K562 (cell line): ENCODE measurements around the gene C1orf74. TPM values are rescaled to one million over a fixed set of nuclear protein-coding genes. Genes with fewer than 3 reads are reported as not detected.

Experiments used
- ATAC-seq: fragments of 200-7000 bp; cut with Tn5 transposase; 3 replicates; pipeline ENCODE4 v1.9.1; 2020; ENCODE audit warnings: moderate library complexity
- BruUV-seq: library from RNA; stranded (reverse); fragments of 400-500 nt; replicated peaks from 2 replicates; lab custom pipeline; 2021; lab: Mats Ljungman, UMichigan
- CTCF ChIA-PET: fragments of 300-600 bp; formaldehyde crosslinking; extraction: SDS; loops from one replicate; lab custom pipeline; 2021; ENCODE audit warnings: low intra/inter-chr PET ratio; lab: Yijun Ruan, JAX
- POLR2A ChIA-PET: fragments of 300-600, 350-650 bp; sonication (Branson Sonifier 250); formaldehyde crosslinking; extraction: SDS; loops from one replicate; lab custom pipeline; 2021; ENCODE audit warnings: antibody characterized with exemption, inconsistent platforms; lab: Yijun Ruan, JAX
- DNase-seq, 4 experiments: peaks; one replicate each; pipeline versions ENCODE4 v3.0.0 to v3.0.0-alpha.2; 2011 to 2018; ENCODE audit warnings: low spot score in 3 of 4, mixed read lengths in 3 of 4; ENCODE audit errors: extremely low read depth in 1 of 4
- FAIRE-seq: peaks from 2 replicates; lab custom pipeline; 2011; peaks lifted over from hg19 to GRCh38; lab: Jason Lieb, UNC
- H2AFZ ChIP-seq: 2 replicates; pipeline ENCODE4 v1.6.0; 2011; ENCODE audit warnings: low read depth, low read length, control low read depth, inconsistent platforms
- H3K27ac ChIP-seq: fragments of 200-600 bp; 3 replicates; pipeline ENCODE4 v1.8.0; 2011; ENCODE audit warnings: low read depth, mild to moderate bottlenecking, control low read depth, inconsistent platforms, low read length, moderate library complexity, mixed read lengths; ENCODE audit errors: extremely low read depth
- H3K27me3 ChIP-seq, 2 experiments: fragments of 300-600 bp in 1 of 2; 2 replicates in 1 of 2; 3 replicates in 1 of 2; pipeline versions ENCODE4 v1.6.0 to v1.8.0; 2011; ENCODE audit warnings: inconsistent platforms in 2 of 2, low read length in 2 of 2, mild to moderate bottlenecking in 1 of 2, mixed read lengths in 1 of 2, moderate library complexity in 1 of 2; ENCODE audit not compliant: control insufficient read depth in 2 of 2, insufficient read depth in 2 of 2
- H3K36me3 ChIP-seq: fragments of 300-600 bp; 3 replicates; pipeline ENCODE4 v1.8.0; 2011; ENCODE audit warnings: mild to moderate bottlenecking, low read length, inconsistent platforms; ENCODE audit not compliant: control insufficient read depth, insufficient read depth
- H3K4me1 ChIP-seq, 2 experiments: fragments of 200-600 bp in 1 of 2; replicated peaks in 1 of 2; 2 replicates in 1 of 2; 3 replicates in 1 of 2; pipeline versions ENCODE4 v1.5.1 to v1.8.0; 2011; ENCODE audit warnings: inconsistent platforms in 2 of 2, low read length in 2 of 2, mild to moderate bottlenecking in 1 of 2, mixed read lengths in 1 of 2, moderate library complexity in 1 of 2; ENCODE audit not compliant: control insufficient read depth in 2 of 2, insufficient read depth in 2 of 2
- H3K4me2 ChIP-seq: 2 replicates; pipeline ENCODE4 v1.6.1; 2011; ENCODE audit warnings: low read length, control low read depth, inconsistent platforms, mixed read lengths; ENCODE audit not compliant: insufficient read depth
- H3K4me3 ChIP-seq: fragments of 200-600 bp; sonication (generic), shearing (Covaris generic); 2 replicates; pipeline ENCODE4 v1.5.1; 2016; ENCODE audit warnings: control low read depth, inconsistent platforms
- H3K79me2 ChIP-seq: fragments of 200-600 bp; 3 replicates; pipeline ENCODE4 v1.8.0; 2011; ENCODE audit warnings: low read length, inconsistent platforms; ENCODE audit not compliant: control insufficient read depth, insufficient read depth
- H3K9ac ChIP-seq, 2 experiments: 2 replicates each; pipeline versions ENCODE4 v1.6.0 to v1.6.1; 2011; ENCODE audit warnings: low read depth in 2 of 2, low read length in 2 of 2, control low read depth in 1 of 2, inconsistent platforms in 1 of 2, mild to moderate bottlenecking in 1 of 2, mixed read lengths in 1 of 2; ENCODE audit not compliant: insufficient read depth in 1 of 2
- H3K9me1 ChIP-seq: one replicate; pipeline ENCODE4 v1.6.0; 2011; ENCODE audit warnings: inconsistent platforms, mild to moderate bottlenecking, low read length, moderate library complexity; ENCODE audit not compliant: control insufficient read depth, insufficient read depth
- H3K9me3 ChIP-seq: replicated peaks from 2 replicates; pipeline ENCODE4 v1.5.1; 2011; ENCODE audit warnings: low read depth, low read length, inconsistent platforms; ENCODE audit not compliant: control insufficient read depth, insufficient read depth
- H4K20me1 ChIP-seq: replicated peaks from 2 replicates; pipeline ENCODE4 v1.6.1; 2011; ENCODE audit warnings: low read length, inconsistent platforms, mixed read lengths; ENCODE audit not compliant: control insufficient read depth, insufficient read depth
- CHD1 ChIP-seq: fragments of 200-600 bp; sonication (generic); IDR thresholded peaks from one replicate; pipeline ENCODE4 v1.6.1; 2012; ENCODE audit warnings: mild to moderate bottlenecking, moderate library complexity, low read length, inconsistent platforms
- ESRRB ChIP-seq: fragments of 250-450 bp; sonication (Bioruptor Pico); IDR thresholded peaks from 2 replicates; pipeline ENCODE4 v1.5.0; 2020; ENCODE audit warnings: mild to moderate bottlenecking, moderate library complexity, borderline replicate concordance
- GABPA ChIP-seq: fragments of 200-800 bp; sonication (Bioruptor generic); conservative IDR thresholded peaks from 2 replicates; pipeline ENCODE4 v1.6.1; 2016; ENCODE audit warnings: low read depth, missing genetic modification characterization, missing compliant biosample characterization
- WGBS: fragments of 100-300 bp; shearing (Covaris generic); methylation state at CpG from one replicate; pipeline ENCODE4 v1.1.6; 2016; ENCODE audit warnings: low coverage, mixed read lengths; ENCODE audit not compliant: insufficient coverage; ENCODE audit errors: missing lambda C conversion rate; 5-methylcytosine and 5-hydroxymethylcytosine counted together
- in situ Hi-C: fragments of 300-500 bp; cut with MboI; formaldehyde crosslinking; loops from 4 replicates; pipeline ENCODE4 v1.15.0; 2018; ENCODE audit warnings: inconsistent platforms, mixed read lengths
- intact Hi-C: fragments of 100-400 bp; cut with micrococcal nuclease; formaldehyde crosslinking; loops from 2 replicates; pipeline ENCODE4 v1.14.2; 2022
- polyA plus RNA-seq, 8 experiments: library from polyadenylated mRNA; depleted of rRNA in 4 of 8; stranded (reverse) in 5 of 8; unstranded in 3 of 8; fragments of >200 nt; fragmentation: Nextera tagmentation in 2 of 8; fragmentation: Illumina TruSeq in 1 of 8; extraction: Ambion mirVana in 2 of 8; extraction: Trizol in 1 of 8; gene quantifications; 2 replicates each; pipeline versions ENCODE4 v1.2.1 to v1.2.3, GENCODE V29; 2011 to 2014; ENCODE audit warnings: inconsistent platforms in 1 of 8, missing spikeins in 1 of 8
- total RNA-seq, 7 experiments: library from RNA; depleted of rRNA in 6 of 7; stranded (reverse); fragments of >200 nt in 6 of 7; fragmentation: Illumina TruSeq in 2 of 7; extraction: Trizol in 2 of 7; gene quantifications; 2 replicates each; pipeline versions ENCODE4 v1.2.1 to v1.2.3, GENCODE V29; 2011 to 2021; ENCODE audit warnings: low replicate concordance in 1 of 7

The C1orf74 gene
- total and polyA plus RNA-seq, 9 of the 15 experiments (the other 6 are each of a cell fraction or from before 2014, with no cell fraction given) = 4.0 to 7.6 (median 5.7) TPM

DNA sequence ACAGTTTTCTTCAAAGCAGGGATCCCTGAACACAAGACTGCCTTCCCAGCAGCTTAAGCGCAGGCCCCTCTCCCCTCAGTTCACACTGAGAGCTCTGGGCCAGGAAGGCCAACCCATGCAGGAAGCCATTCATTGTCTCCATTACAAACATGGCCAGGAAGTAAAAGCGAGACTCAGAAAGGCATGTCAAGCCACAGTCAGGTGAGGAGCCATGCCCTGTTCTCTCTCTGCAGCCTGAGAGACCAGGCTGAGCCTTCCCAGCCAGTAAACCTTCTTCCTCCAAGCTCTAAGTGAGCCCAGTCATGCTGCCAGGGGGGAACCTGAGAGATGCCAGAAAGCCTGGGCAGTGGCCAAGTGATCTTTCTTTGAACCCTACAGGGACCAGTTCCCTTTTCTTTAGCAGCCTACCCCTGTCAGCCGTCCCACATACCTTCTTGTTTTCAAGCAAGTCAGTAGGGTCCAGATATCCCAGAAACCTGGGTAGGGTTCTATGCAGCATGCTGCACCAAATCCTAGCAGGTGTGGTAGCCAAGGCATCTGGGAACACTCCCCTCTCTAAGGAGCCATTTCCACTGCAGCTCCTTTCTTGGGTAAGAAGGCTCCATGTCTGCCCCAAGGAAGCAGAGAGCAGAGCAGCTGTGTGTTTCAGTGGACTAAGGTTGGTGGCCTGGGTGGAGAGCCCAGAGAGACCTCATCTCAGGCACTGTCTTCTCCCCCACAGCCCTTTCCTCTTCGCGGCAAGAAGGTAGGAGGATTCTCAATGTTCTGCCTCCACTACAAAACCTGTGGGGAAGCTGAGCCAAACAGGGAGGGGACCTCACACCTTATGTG is 27.5 kb downstream of the C1orf74 start:
- H3K27me3 ChIP-seq = peaks cover 23 to 52% of the 10 kb centered on the region in 2 experiments
- no peak overlapping the region for H3K9ac ChIP-seq
- H3K9me1 ChIP-seq = no peaks in the 10 kb centered on the region
- H3K36me3 ChIP-seq = no peaks in the 10 kb centered on the region
- no peaks in the 10 kb centered on the region for H3K79me2 ChIP-seq
- H2AFZ ChIP-seq = no peak overlapping the region
- in situ Hi-C loops (no loop called here), intact Hi-C loops (no loop called here)
- ChIA-PET CTCF (no interaction called here), POLR2A (interaction anchor here (0.5 to 0.7 kb wide), 3 partner anchors 9 to 187 kb away, joined by 3 to 5 read pairs (median 3); no protein-coding TSS in a partner anchor)
- DNase-seq = no peak
- FAIRE-seq = no peak
- TF ChIP-seq GABPA (tag) = peak; percentile 3; the same call in 1 of the 2 replicates
- TF ChIP-seq CHD1 = no peak
- no peak for TF ChIP-seq ESRRB (CRISPR knock-in tag)
- no peak for ATAC-seq
- 2% methylated on average over 5 of the region's 5 CpGs for WGBS
- H4K20me1 ChIP-seq = 0 out of 2 replicates have a peak, but pooled peaks cover 8% of the 10 kb centered on the region
- no peaks in the 10 kb centered on the region; a peak in 1 of 5 replicates for H3K4me1 ChIP-seq
- no peak overlapping the region for H3K4me3 ChIP-seq
- no peak overlapping the region for H3K4me2 ChIP-seq
- no peak overlapping the region for H3K27ac ChIP-seq
- BruUV-seq = no TSS peak
- no peaks in the 10 kb centered on the region for H3K9me3 ChIP-seq
